DOHH2 (cell line): ENCODE measurements around the gene ANP32A.

ENCODE experiments used
- H3F3A ChIP-seq: fragments of 200-600 bp; sonication (generic), shearing (Covaris generic); 2 replicates; pipeline ENCODE4 v1.6.0; 2016; ENCODE audit warnings: antibody characterized with exemption, mild to moderate bottlenecking; ENCODE audit not compliant: control insufficient read depth, insufficient read depth
- H3K27ac ChIP-seq: fragments of 200-600 bp; sonication (generic); 2 replicates; pipeline ENCODE4 v1.5.1; 2014; ENCODE audit warnings: low read depth, mild to moderate bottlenecking, low read length, moderate library complexity
- H3K27me3 ChIP-seq: fragments of 200-600 bp; sonication (generic); 2 replicates; pipeline ENCODE4 v1.6.1; 2014; ENCODE audit warnings: mild to moderate bottlenecking, low read length, mixed read lengths; ENCODE audit not compliant: control insufficient read depth
- H3K36me3 ChIP-seq: fragments of 200-600 bp; sonication (generic); 2 replicates; pipeline ENCODE4 v1.6.1; 2014; ENCODE audit warnings: mild to moderate bottlenecking, low read length, moderate library complexity, mixed read lengths; ENCODE audit not compliant: control insufficient read depth
- H3K4me1 ChIP-seq: fragments of 200-600 bp; sonication (generic); 2 replicates; pipeline ENCODE4 v1.6.1; 2014; ENCODE audit warnings: mild to moderate bottlenecking, low read length, mixed read lengths; ENCODE audit not compliant: control insufficient read depth
- H3K4me2 ChIP-seq: fragments of 200-600 bp; sonication (generic); 2 replicates; pipeline ENCODE4 v1.6.0; 2014; ENCODE audit warnings: mild to moderate bottlenecking, low read length, moderate library complexity
- H3K4me3 ChIP-seq: fragments of 200-600 bp; sonication (generic); 2 replicates; pipeline ENCODE4 v1.5.1; 2014; ENCODE audit warnings: mild to moderate bottlenecking, low read length, mixed read lengths
- H3K79me2 ChIP-seq: fragments of 200-600 bp; sonication (generic); 2 replicates; pipeline ENCODE4 v1.6.1; 2014; ENCODE audit warnings: mild to moderate bottlenecking, low read length, mixed read lengths; ENCODE audit not compliant: control insufficient read depth
- H3K9me2 ChIP-seq: fragments of 200-600 bp; sonication (generic); replicated peaks from 2 replicates; pipeline ENCODE4 v1.6.1; 2014; ENCODE audit warnings: mild to moderate bottlenecking, low read length, mixed read lengths; ENCODE audit not compliant: control insufficient read depth
- H3K9me3 ChIP-seq: fragments of 200-600 bp; sonication (generic); 2 replicates; pipeline ENCODE4 v1.6.1; 2014; ENCODE audit warnings: antibody characterized with exemption, low read length, mixed read lengths; ENCODE audit not compliant: control insufficient read depth, insufficient read depth
- H4K20me1 ChIP-seq: fragments of 200-600 bp; sonication (generic); 2 replicates; pipeline ENCODE4 v1.6.0; 2014; ENCODE audit warnings: low read depth, mild to moderate bottlenecking, antibody characterized with exemption, low read length, moderate library complexity; ENCODE audit not compliant: control insufficient read depth, insufficient read depth
- CTCF ChIP-seq: fragments of 200-600 bp; sonication (generic); IDR thresholded peaks from one replicate; pipeline ENCODE4 v1.5.1; 2014; ENCODE audit warnings: antibody characterized with exemption, mild to moderate bottlenecking, low read depth, low read length; ENCODE audit not compliant: poor library complexity, severe bottlenecking
- EZH2phosphoT487 ChIP-seq: fragments of 200-600 bp; sonication (generic); IDR thresholded peaks from 2 replicates; pipeline ENCODE4 v1.6.1; 2017; ENCODE audit warnings: borderline replicate concordance, mild to moderate bottlenecking, antibody characterized with exemption, low read length, moderate library complexity, mixed read lengths

ANP32A gene

GRCh38 chr15:68776477-68777270 lies 44.0 kb downstream of the ANP32A start:
- Histone ChIP-seq H3K79me2 (no peaks in the 10 kb centered on the region), H3K9me3 (no peaks in the 10 kb centered on the region), H4K20me1 (no peaks in the 10 kb centered on the region), H3K9me2 (no peaks in the 10 kb centered on the region), H3K27me3 (no peaks in the 10 kb centered on the region; the same call in 1 of the 2 replicates), H3K27ac (no peak overlapping the region), H3K36me3 (peaks cover 35% of the 10 kb centered on the region), H3K4me1 (no peaks in the 10 kb centered on the region), H3K4me3 (no peak overlapping the region), H3K4me2 (no peak overlapping the region), H3F3A (peaks cover 15% of the 10 kb centered on the region)
- TF ChIP-seq CTCF = no peak
- TF ChIP-seq EZH2phosphoT487 = no peak

- Histone ChIP-seq H3K4me3 (no peak overlapping the region), H3K9me3 (no peaks in the 10 kb centered on the region), H3K4me1 (no peaks in the 10 kb centered on the region), H3K79me2 (no peaks in the 10 kb centered on the region), H3K4me2 (no peak overlapping the region), H3K9me2 (no peaks in the 10 kb centered on the region), H3F3A (peaks cover 12% of the 10 kb centered on the region), H4K20me1 (no peaks in the 10 kb centered on the region), H3K27me3 (no peaks in the 10 kb centered on the region; the same call in 1 of the 2 replicates), H3K27ac (no peak overlapping the region), H3K36me3 (peaks cover 29% of the 10 kb centered on the region)
- no peak for TF ChIP-seq CTCF
- TF ChIP-seq EZH2phosphoT487 = no peak
Observed at GRCh38 chr15:68775671-68776476, 44.8 kb downstream of the ANP32A start.

- no peaks in the 10 kb centered on the region for H3K9me3 ChIP-seq
- no peak overlapping the region for H3K27ac ChIP-seq
- H3K4me2 ChIP-seq = no peak overlapping the region
- H3K79me2 ChIP-seq = no peaks in the 10 kb centered on the region
- H3K4me3 ChIP-seq = no peak overlapping the region
- H3K9me2 ChIP-seq = no peaks in the 10 kb centered on the region
- peaks cover 12% of the 10 kb centered on the region for H3F3A ChIP-seq
- TF ChIP-seq CTCF (no peak), EZH2phosphoT487 (no peak)
- no peaks in the 10 kb centered on the region for H4K20me1 ChIP-seq
- H3K27me3 ChIP-seq = no peaks in the 10 kb centered on the region; the same call in 1 of the 2 replicates
- peaks cover 22% of the 10 kb centered on the region for H3K36me3 ChIP-seq
- no peaks in the 10 kb centered on the region for H3K4me1 ChIP-seq
Observed at GRCh38 chr15:68775236-68775577, 45.5 kb downstream of the ANP32A start.
